B cell (primary cell): ENCODE results near the gene IRF2BP1. TPM values are rescaled to one million over a fixed set of nuclear protein-coding genes. Genes with fewer than 3 reads are reported as not detected.

Source experiments
- ATAC-seq: fragments of 200-7000 bp; cut with Tn5 transposase; one replicate; pipeline ENCODE4 v1.10.0; 2021; ENCODE audit warnings: low read depth, mild to moderate bottlenecking, moderate number of reproducible peaks, moderate library complexity
- CTCF ChIA-PET: fragments of 350-600 bp; sonication (Branson Sonifier 250); formaldehyde crosslinking; loops from one replicate; lab custom pipeline; 2021; ENCODE audit warnings: antibody characterized with exemption, inconsistent platforms; lab: Charles Lee
- POLR2A ChIA-PET: fragments of 350-600 bp; sonication (Branson Sonifier 250); formaldehyde crosslinking; loops from one replicate; lab custom pipeline; 2021; ENCODE audit warnings: antibody characterized with exemption; lab: Charles Lee
- DNase-seq: peaks from one replicate; pipeline ENCODE4 v3.0.0; 2013
- H2AFZ ChIP-seq: 2 replicates; pipeline ENCODE4 v1.6.1; 2012; ENCODE audit warnings: mild to moderate bottlenecking, low read depth, low read length; ENCODE audit not compliant: insufficient read depth, poor library complexity, severe bottlenecking
- H3K27ac ChIP-seq, 2 donors: 1 replicate in 1 of 2; 2 replicates in 1 of 2; pipeline ENCODE4 v1.5.1; 2012 to 2013; ENCODE audit warnings: low read length in 2 of 2, mild to moderate bottlenecking in 2 of 2, moderate library complexity in 1 of 2
- H3K27me3 ChIP-seq, 4 experiments: fragments of 200-600 bp in 1 of 4; sonication (generic) in 1 of 4; replicated peaks in 1 of 4; 1 replicate in 2 of 4; 2 replicates in 2 of 4; pipeline versions ENCODE4 v1.6.1 to v1.7.0; 2013 to 2016; ENCODE audit warnings: low read length in 3 of 4, mild to moderate bottlenecking in 2 of 4, mixed read lengths in 1 of 4, moderate library complexity in 1 of 4; ENCODE audit not compliant: insufficient read depth in 4 of 4, control insufficient read depth in 3 of 4; ENCODE audit errors: control extremely low read depth in 1 of 4
- H3K36me3 ChIP-seq, 2 experiments: replicated peaks in 1 of 2; 1 replicate in 1 of 2; 2 replicates in 1 of 2; pipeline versions ENCODE4 v1.6.1 to v1.7.1; 2013; ENCODE audit warnings: low read length in 1 of 2; ENCODE audit not compliant: insufficient read depth in 2 of 2, control insufficient read depth in 1 of 2; ENCODE audit errors: control extremely low read depth in 1 of 2, extremely low read depth in 1 of 2
- H3K4me1 ChIP-seq, 2 donors: fragments of 200-600 bp in 1 of 2; sonication (generic) in 1 of 2; 1 replicate in 1 of 2; 2 replicates in 1 of 2; pipeline versions ENCODE4 v1.5.1 to v1.6.1; 2013 to 2017; ENCODE audit warnings: low read length in 2 of 2; ENCODE audit not compliant: control insufficient read depth in 2 of 2, insufficient read depth in 2 of 2
- H3K4me2 ChIP-seq: replicated peaks from 2 replicates; pipeline ENCODE3; 2012; ENCODE audit warnings: mild to moderate bottlenecking, low read depth, low read length; ENCODE audit not compliant: poor library complexity, severe bottlenecking
- H3K4me3 ChIP-seq, 5 experiments: fragments of 200-600 bp in 1 of 5; sonication (generic) in 1 of 5; 1 replicate in 3 of 5; 2 replicates in 2 of 5; pipeline versions ENCODE4 v1.5.1 to v1.7.0; 2011 to 2016; ENCODE audit warnings: low read length in 4 of 5, mild to moderate bottlenecking in 4 of 5, low read depth in 2 of 5, control low read depth in 1 of 5, moderate library complexity in 1 of 5; ENCODE audit not compliant: insufficient read depth in 1 of 5; ENCODE audit errors: control extremely low read depth in 1 of 5, extremely low read depth in 1 of 5
- H3K79me2 ChIP-seq: fragments of 200-600 bp; sonication (generic); one replicate; pipeline ENCODE4 v1.6.0; 2016; ENCODE audit warnings: low read length; ENCODE audit not compliant: control insufficient read depth, insufficient read depth
- H3K9ac ChIP-seq: fragments of 200-600 bp; sonication (generic); 2 replicates; pipeline ENCODE4 v1.6.1; 2017; ENCODE audit warnings: mild to moderate bottlenecking, low read length, moderate library complexity
- H3K9me3 ChIP-seq, 3 donors: one replicate each; pipeline versions ENCODE4 v1.6.1 to v1.7.1; 2013; ENCODE audit warnings: low read length in 2 of 3; ENCODE audit not compliant: control insufficient read depth in 2 of 3, insufficient read depth in 1 of 3; ENCODE audit errors: control extremely low read depth in 1 of 3
- H4K20me1 ChIP-seq: 2 replicates; pipeline ENCODE4 v1.6.0; 2012; ENCODE audit warnings: mild to moderate bottlenecking, low read length; ENCODE audit not compliant: insufficient read depth, control insufficient read depth, poor library complexity, severe bottlenecking
- H3K27ac Mint-ChIP-seq: one replicate; pipeline ENCODE4 v1.8.0; 2021; ENCODE audit warnings: mixed read lengths
- H3K27me3 Mint-ChIP-seq: one replicate; pipeline ENCODE4 v1.8.0; 2021; ENCODE audit warnings: mixed read lengths
- H3K4me1 Mint-ChIP-seq: one replicate; pipeline ENCODE4 v1.8.0; 2021; ENCODE audit warnings: mixed read lengths
- H3K4me3 Mint-ChIP-seq: one replicate; pipeline ENCODE4 v1.8.0; 2021; ENCODE audit warnings: mixed read lengths
- H3K9me3 Mint-ChIP-seq: one replicate; pipeline ENCODE4 v1.8.0; 2022; ENCODE audit warnings: mixed read lengths; ENCODE audit not compliant: insufficient read depth
- EZH2 ChIP-seq: IDR thresholded peaks from 2 replicates; pipeline ENCODE4 v1.6.1; 2012; ENCODE audit warnings: borderline replicate concordance, low read depth, mild to moderate bottlenecking, moderate library complexity, low read length; ENCODE audit not compliant: insufficient read depth, poor library complexity, severe bottlenecking
- WGBS: methylation state at CpG from one replicate; pipeline ENCODE4 v1.1.5; 2013; ENCODE audit warnings: missing lambda C conversion rate; ENCODE audit not compliant: insufficient coverage; 5-methylcytosine and 5-hydroxymethylcytosine counted together
- intact Hi-C: fragments of 100-400 bp; cut with micrococcal nuclease; formaldehyde crosslinking; loops from one replicate; pipeline ENCODE4 v1.10.0; 2022
- polyA plus RNA-seq: library from polyadenylated mRNA; depleted of rRNA; stranded (reverse); fragments of >200 nt; gene quantifications from 2 replicates; pipeline ENCODE4 v1.2.3, GENCODE V29; 2012
- total RNA-seq, 2 donors: library from RNA; stranded (reverse); fragments of 120-200 nt in 1 of 2; gene quantifications; 1 replicate in 1 of 2; 2 replicates in 1 of 2; pipeline versions ENCODE4 v1.2.3 to v1.2.4, GENCODE V29; 2013 to 2022
- TF ChIP-seq, protein P1 (sequence below): fragments of 200-600 bp; IDR thresholded peaks from one replicate; pipeline ENCODE4 v1.8.0; 2022; ENCODE audit warnings: antibody characterized with exemption, mild to moderate bottlenecking

The IRF2BP1 gene
- total and polyA plus RNA-seq, 2 donors (not counting 1 experiment from before 2014, with no cell fraction given): 14.9 to 33.9 TPM

GRCh38 chr19:45905011-45905410 lies 19.1 kb upstream of the IRF2BP1 start:
- H3K36me3 ChIP-seq: peaks cover 0 to 5% of the 10 kb centered on the region in 2 experiments
- H3K27ac ChIP-seq: no peak overlapping the region
- H3K79me2 ChIP-seq: peaks cover 20% of the 10 kb centered on the region
- H3K9me3 ChIP-seq: no peaks in the 10 kb centered on the region
- peaks cover 16 to 19% of the 10 kb centered on the region in 2 donors for H3K4me1 ChIP-seq
- DNase-seq (no peak), ATAC-seq (no peak)
- no peak overlapping the region for H2AFZ ChIP-seq
- H3K9ac ChIP-seq: no peak overlapping the region
- H3K4me1 Mint-ChIP-seq: peaks cover 23% of the 10 kb centered on the region
- no peak overlapping the region for H3K27ac Mint-ChIP-seq
- no peak overlapping the region for H3K4me2 ChIP-seq
- ChIA-PET CTCF (no interaction called here), POLR2A (no interaction called here)
- no peaks in the 10 kb centered on the region for H4K20me1 ChIP-seq
- 91% methylated on average over 9 of the region's 10 CpGs for WGBS
- no peak overlapping the region for H3K4me3 ChIP-seq
- peaks cover 0 to 2% (median 0%) of the 10 kb centered on the region in 4 experiments for H3K27me3 ChIP-seq
- H3K27me3 Mint-ChIP-seq: peaks cover 10% of the 10 kb centered on the region
- no peak for TF ChIP-seq EZH2
- TF ChIP-seq, protein P1, sequence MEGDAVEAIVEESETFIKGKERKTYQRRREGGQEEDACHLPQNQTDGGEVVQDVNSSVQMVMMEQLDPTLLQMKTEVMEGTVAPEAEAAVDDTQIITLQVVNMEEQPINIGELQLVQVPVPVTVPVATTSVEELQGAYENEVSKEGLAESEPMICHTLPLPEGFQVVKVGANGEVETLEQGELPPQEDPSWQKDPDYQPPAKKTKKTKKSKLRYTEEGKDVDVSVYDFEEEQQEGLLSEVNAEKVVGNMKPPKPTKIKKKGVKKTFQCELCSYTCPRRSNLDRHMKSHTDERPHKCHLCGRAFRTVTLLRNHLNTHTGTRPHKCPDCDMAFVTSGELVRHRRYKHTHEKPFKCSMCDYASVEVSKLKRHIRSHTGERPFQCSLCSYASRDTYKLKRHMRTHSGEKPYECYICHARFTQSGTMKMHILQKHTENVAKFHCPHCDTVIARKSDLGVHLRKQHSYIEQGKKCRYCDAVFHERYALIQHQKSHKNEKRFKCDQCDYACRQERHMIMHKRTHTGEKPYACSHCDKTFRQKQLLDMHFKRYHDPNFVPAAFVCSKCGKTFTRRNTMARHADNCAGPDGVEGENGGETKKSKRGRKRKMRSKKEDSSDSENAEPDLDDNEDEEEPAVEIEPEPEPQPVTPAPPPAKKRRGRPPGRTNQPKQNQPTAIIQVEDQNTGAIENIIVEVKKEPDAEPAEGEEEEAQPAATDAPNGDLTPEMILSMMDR: no peak
- intact Hi-C loops: no loop called here
- H3K4me3 Mint-ChIP-seq: no peak overlapping the region
- H3K9me3 Mint-ChIP-seq: no peaks in the 10 kb centered on the region
